ENCODE results near the gene SLC38A1.

GRCh38 chr12:46158501-46158900, 110.3 kb downstream of the SLC38A1 start:
- no peak for TF ChIP-seq CTCF (conservative IDR thresholded peaks at IDR 0.05; ENCODE audit: low read length)
- TF ChIP-seq EZH2phosphoT487 (IDR thresholded peaks at IDR 0.05; ENCODE audit: borderline replicate concordance, low read depth, low read length), result no peak

Data from OCI-LY7 (cell line).